Measurements from ENCODE around the gene TINAG. TPM values are rescaled to one million over a fixed set of nuclear protein-coding genes. Genes with fewer than 3 reads are reported as not detected.

Gene TINAG
- total RNA-seq, 2 experiments from 2014 or later: not detected

DNA sequence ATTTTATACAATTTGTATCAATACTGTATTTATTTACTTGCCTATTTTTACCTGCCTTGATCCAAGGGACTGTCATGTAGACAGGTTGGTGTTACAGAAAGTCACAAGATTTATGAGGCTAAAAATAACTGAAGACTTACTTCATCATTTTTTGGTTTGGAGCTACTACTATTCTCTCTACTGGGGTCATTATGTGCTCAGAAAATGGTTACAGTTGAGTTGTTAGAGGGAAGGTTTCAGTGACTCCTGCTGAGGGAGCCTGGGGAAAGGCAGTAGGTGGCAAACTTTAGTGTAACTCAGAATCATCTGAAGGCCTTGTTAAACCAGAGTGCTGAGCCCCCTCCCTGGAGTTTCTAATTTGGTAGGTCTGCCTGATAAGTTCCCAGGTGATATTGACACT, 118.8 kb downstream of the TINAG start:
- no peak for DNase-seq
- Mint-ChIP-seq H3K9me3 (peaks cover 4% of the 10 kb centered on the region), H3K4me1 (ENCODE audit: low read depth) (no peaks in the 10 kb centered on the region), H3K4me3 (no peak overlapping the region), H3K27me3 (no peaks in the 10 kb centered on the region), H3K27ac (no peak overlapping the region), H3K36me3 (ENCODE audit: low read depth) (no peaks in the 10 kb centered on the region)
- no peaks in the 10 kb centered on the region for H3K27me3 ChIP-seq (ENCODE audit: control insufficient read depth in 1 of 2, insufficient read depth in 2 of 2, low read length in 2 of 2)
- intact Hi-C loops (cut with DNase I, micrococcal nuclease): no loop called here
- H3K4me1 ChIP-seq (ENCODE audit: insufficient read depth, low read length): no peaks in the 10 kb centered on the region
- no peak overlapping the region for H3K27ac ChIP-seq (ENCODE audit: low read depth in 1 of 2, low read length in 2 of 2)
- H3K9me3 ChIP-seq (ENCODE audit: control insufficient read depth in 1 of 2, insufficient read depth in 1 of 2, low read length in 2 of 2): no peaks in the 10 kb centered on the region
- CTCF ChIA-PET: no interaction called here
- no peak overlapping the region for H3K4me3 ChIP-seq (ENCODE audit: low read length)
- POLR2A ChIA-PET: no interaction called here
- H3K36me3 ChIP-seq (ENCODE audit: insufficient read depth, low read length): no peaks in the 10 kb centered on the region
- ATAC-seq (ENCODE audit: poor library complexity): no peak
- TF ChIP-seq, protein P1, sequence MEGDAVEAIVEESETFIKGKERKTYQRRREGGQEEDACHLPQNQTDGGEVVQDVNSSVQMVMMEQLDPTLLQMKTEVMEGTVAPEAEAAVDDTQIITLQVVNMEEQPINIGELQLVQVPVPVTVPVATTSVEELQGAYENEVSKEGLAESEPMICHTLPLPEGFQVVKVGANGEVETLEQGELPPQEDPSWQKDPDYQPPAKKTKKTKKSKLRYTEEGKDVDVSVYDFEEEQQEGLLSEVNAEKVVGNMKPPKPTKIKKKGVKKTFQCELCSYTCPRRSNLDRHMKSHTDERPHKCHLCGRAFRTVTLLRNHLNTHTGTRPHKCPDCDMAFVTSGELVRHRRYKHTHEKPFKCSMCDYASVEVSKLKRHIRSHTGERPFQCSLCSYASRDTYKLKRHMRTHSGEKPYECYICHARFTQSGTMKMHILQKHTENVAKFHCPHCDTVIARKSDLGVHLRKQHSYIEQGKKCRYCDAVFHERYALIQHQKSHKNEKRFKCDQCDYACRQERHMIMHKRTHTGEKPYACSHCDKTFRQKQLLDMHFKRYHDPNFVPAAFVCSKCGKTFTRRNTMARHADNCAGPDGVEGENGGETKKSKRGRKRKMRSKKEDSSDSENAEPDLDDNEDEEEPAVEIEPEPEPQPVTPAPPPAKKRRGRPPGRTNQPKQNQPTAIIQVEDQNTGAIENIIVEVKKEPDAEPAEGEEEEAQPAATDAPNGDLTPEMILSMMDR (IDR thresholded peaks at IDR 0.05): no peak

DNA sequence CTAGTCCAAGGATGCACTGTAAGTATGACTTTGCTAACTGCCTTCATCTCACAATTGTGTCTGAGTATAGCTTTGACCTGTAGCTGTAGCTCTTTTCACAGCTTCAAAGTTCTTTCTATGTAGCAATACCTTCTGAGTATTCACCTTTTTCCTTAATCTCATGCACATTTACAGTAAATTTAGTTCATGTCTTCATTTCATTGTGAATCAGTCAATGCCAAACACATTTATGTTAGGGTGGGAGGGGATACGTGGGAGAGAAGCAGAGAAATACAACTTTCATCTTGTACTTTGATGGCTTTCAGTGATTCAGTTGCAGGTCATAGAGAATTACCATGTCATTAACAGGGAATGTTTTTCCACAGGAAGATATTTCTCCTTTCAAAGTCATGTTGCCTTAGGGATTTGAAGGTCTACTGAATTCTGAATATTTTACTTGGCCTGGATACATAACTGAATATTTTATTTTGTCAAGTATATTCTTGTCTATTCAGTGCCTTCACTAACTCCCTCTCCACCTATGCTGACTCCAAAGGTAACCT, 119.2 kb downstream of the TINAG start:
- POLR2A ChIA-PET: no interaction called here
- ATAC-seq (ENCODE audit: poor library complexity) (no peak), DNase-seq (no peak)
- H3K4me3 Mint-ChIP-seq: no peak overlapping the region
- intact Hi-C loops (cut with DNase I, micrococcal nuclease): no loop called here
- no peaks in the 10 kb centered on the region for H3K9me3 ChIP-seq (ENCODE audit: control insufficient read depth in 1 of 2, insufficient read depth in 1 of 2, low read length in 2 of 2)
- H3K36me3 Mint-ChIP-seq (ENCODE audit: low read depth): no peaks in the 10 kb centered on the region
- H3K27ac Mint-ChIP-seq: no peak overlapping the region
- CTCF ChIA-PET: no interaction called here
- TF ChIP-seq, protein P1 (IDR thresholded peaks at IDR 0.05): no peak
- H3K4me3 ChIP-seq (ENCODE audit: low read length): no peak overlapping the region
- H3K4me1 ChIP-seq (ENCODE audit: insufficient read depth, low read length): no peaks in the 10 kb centered on the region
- H3K4me1 Mint-ChIP-seq (ENCODE audit: low read depth): no peaks in the 10 kb centered on the region
- peaks cover 4% of the 10 kb centered on the region for H3K9me3 Mint-ChIP-seq
- no peak overlapping the region for H3K27ac ChIP-seq (ENCODE audit: low read depth in 1 of 2, low read length in 2 of 2)
- no peaks in the 10 kb centered on the region for H3K27me3 ChIP-seq (ENCODE audit: control insufficient read depth in 1 of 2, insufficient read depth in 2 of 2, low read length in 2 of 2)
- no peaks in the 10 kb centered on the region for H3K36me3 ChIP-seq (ENCODE audit: insufficient read depth, low read length)
- H3K27me3 Mint-ChIP-seq: no peaks in the 10 kb centered on the region

DNA sequence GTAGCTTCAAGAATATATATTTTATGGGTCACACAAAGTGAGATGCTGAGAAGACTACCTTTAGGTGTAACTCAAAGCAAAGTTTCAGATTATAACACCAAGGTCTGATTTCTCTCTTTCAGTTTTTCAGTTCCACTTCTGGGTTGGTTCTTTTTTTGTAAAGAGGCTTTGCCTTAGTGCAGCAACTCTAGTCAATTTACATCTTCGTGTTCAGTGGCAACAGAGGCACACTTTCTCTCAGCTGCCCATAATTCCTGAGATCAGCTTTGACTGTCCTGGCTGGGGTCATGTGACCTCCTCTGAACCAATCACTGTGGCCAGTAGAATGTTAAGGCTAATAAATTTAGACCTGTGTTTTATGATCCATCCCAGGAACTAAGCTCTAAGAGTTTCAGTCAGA, 120.2 kb downstream of the TINAG start:
- no peaks in the 10 kb centered on the region for H3K27me3 ChIP-seq (ENCODE audit: control insufficient read depth in 1 of 2, insufficient read depth in 2 of 2, low read length in 2 of 2)
- Mint-ChIP-seq H3K27ac (no peak overlapping the region), H3K4me3 (no peak overlapping the region), H3K36me3 (ENCODE audit: low read depth) (no peaks in the 10 kb centered on the region), H3K27me3 (no peaks in the 10 kb centered on the region), H3K9me3 (peaks cover 3% of the 10 kb centered on the region), H3K4me1 (ENCODE audit: low read depth) (no peaks in the 10 kb centered on the region)
- TF ChIP-seq, protein P1 (IDR thresholded peaks at IDR 0.05): no peak
- no peaks in the 10 kb centered on the region for H3K4me1 ChIP-seq (ENCODE audit: insufficient read depth, low read length)
- H3K9me3 ChIP-seq (ENCODE audit: control insufficient read depth in 1 of 2, insufficient read depth in 1 of 2, low read length in 2 of 2): no peaks in the 10 kb centered on the region
- ChIA-PET POLR2A (no interaction called here), CTCF (no interaction called here)
- H3K36me3 ChIP-seq (ENCODE audit: insufficient read depth, low read length): no peaks in the 10 kb centered on the region
- no peak overlapping the region for H3K4me3 ChIP-seq (ENCODE audit: low read length)
- DNase-seq (no peak), ATAC-seq (ENCODE audit: poor library complexity) (no peak)
- intact Hi-C loops (cut with DNase I, micrococcal nuclease): no loop called here
- H3K27ac ChIP-seq (ENCODE audit: low read depth in 1 of 2, low read length in 2 of 2): no peak overlapping the region
